HEK293 (cell line): ENCODE results near the gene KBTBD8.

Experiments used
- CTCF ChIA-PET: fragments of 350-600 bp; formaldehyde crosslinking; extraction: SDS; loops from one replicate; lab custom pipeline; 2021; ENCODE audit warnings: antibody characterized with exemption; lab: Yijun Ruan, JAX
- POLR2A ChIA-PET: fragments of 300-600 bp; formaldehyde crosslinking; extraction: SDS; loops from one replicate; lab custom pipeline; 2020; ENCODE audit warnings: antibody characterized with exemption, inconsistent platforms; lab: Yijun Ruan, JAX
- H3K27ac ChIP-seq: fragments of 200-500 bp; sonication (Bioruptor generic); 2 replicates; pipeline ENCODE4 v1.5.1; 2014; ENCODE audit warnings: low read depth, low read length, control low read depth, inconsistent platforms; ENCODE audit errors: extremely low read depth
- H3K36me3 ChIP-seq, 2 experiments: fragments of 200-500 bp in 1 of 2; sonication (Bioruptor generic) in 1 of 2; 1 replicate in 1 of 2; 2 replicates in 1 of 2; pipeline ENCODE4 v1.5.1; 2014 to 2017; ENCODE audit warnings: inconsistent platforms in 2 of 2, low read length in 2 of 2; ENCODE audit not compliant: control insufficient read depth in 2 of 2, insufficient read depth in 1 of 2
- H3K4me1 ChIP-seq: fragments of 200-500 bp; sonication (Bioruptor generic); 2 replicates; pipeline ENCODE4 v1.5.1; 2014; ENCODE audit warnings: mild to moderate bottlenecking, low read length, inconsistent platforms; ENCODE audit not compliant: control insufficient read depth, insufficient read depth
- H3K4me3 ChIP-seq: 2 replicates; pipeline ENCODE4 v1.5.1; 2011; ENCODE audit warnings: low read depth, mild to moderate bottlenecking, control low read depth, low read length, moderate library complexity
- H3K9me3 ChIP-seq: fragments of 200-500 bp; sonication (Bioruptor generic); 2 replicates; pipeline ENCODE4 v1.5.1; 2014; ENCODE audit warnings: low read depth, low read length, inconsistent platforms; ENCODE audit not compliant: control insufficient read depth, insufficient read depth
- GLI2 ChIP-seq: fragments of 450-650 bp; formaldehyde crosslinking; IDR thresholded peaks from 2 replicates; pipeline ENCODE4; 2017; ENCODE audit warnings: missing biosample characterization, missing genetic modification characterization, low read depth, borderline replicate concordance
- GLIS1 ChIP-seq: fragments of 450-650 bp; formaldehyde crosslinking; IDR thresholded peaks from 2 replicates; pipeline ENCODE4 v1.5.1; 2016; ENCODE audit warnings: missing biosample characterization, missing genetic modification characterization
- PRDM1 ChIP-seq: fragments of 450-650 bp; formaldehyde crosslinking; IDR thresholded peaks from 2 replicates; pipeline ENCODE4; 2016; ENCODE audit warnings: missing biosample characterization, missing genetic modification characterization
- REPIN1 ChIP-seq: fragments of 450-650 bp; formaldehyde crosslinking; IDR thresholded peaks from 2 replicates; pipeline ENCODE4 v1.5.1; 2017; ENCODE audit warnings: missing biosample characterization, missing genetic modification characterization, low read depth
- SP7 ChIP-seq: fragments of 450-650 bp; formaldehyde crosslinking; IDR thresholded peaks from 2 replicates; pipeline ENCODE4 v1.5.1; 2016; ENCODE audit warnings: missing biosample characterization, missing genetic modification characterization
- ZNF114 ChIP-seq: fragments of 450-650 bp; formaldehyde crosslinking; IDR thresholded peaks from 2 replicates; pipeline ENCODE4 v1.5.0; 2017; ENCODE audit warnings: missing biosample characterization, missing genetic modification characterization
- ZNF184 ChIP-seq: fragments of 450-650 bp; IDR thresholded peaks from 2 replicates; pipeline ENCODE4 v1.5.1; 2018; ENCODE audit warnings: missing biosample characterization, mild to moderate bottlenecking, missing genetic modification characterization
- ZNF2 ChIP-seq: fragments of 450-650 bp; formaldehyde crosslinking; IDR thresholded peaks from 2 replicates; pipeline ENCODE4 v1.5.1; 2016; ENCODE audit warnings: missing biosample characterization, missing genetic modification characterization
- ZNF311 ChIP-seq: fragments of 450-650 bp; formaldehyde crosslinking; IDR thresholded peaks from 2 replicates; pipeline ENCODE4 v1.5.1; 2017; ENCODE audit warnings: missing biosample characterization, missing genetic modification characterization, borderline replicate concordance
- ZNF548 ChIP-seq: fragments of 450-650 bp; formaldehyde crosslinking; IDR thresholded peaks from 2 replicates; pipeline ENCODE4 v1.5.1; 2016; ENCODE audit warnings: missing biosample characterization, missing genetic modification characterization
- ZNF776 ChIP-seq: fragments of 450-650 bp; formaldehyde crosslinking; IDR thresholded peaks from 2 replicates; pipeline ENCODE4 v1.5.0; 2017; ENCODE audit warnings: missing biosample characterization, missing genetic modification characterization, borderline replicate concordance
- ZNF785 ChIP-seq: fragments of 450-650 bp; formaldehyde crosslinking; IDR thresholded peaks from 2 replicates; pipeline ENCODE4 v1.5.1; 2016; ENCODE audit warnings: missing biosample characterization, missing genetic modification characterization
- ZNF837 ChIP-seq: fragments of 450-650 bp; formaldehyde crosslinking; IDR thresholded peaks from 2 replicates; pipeline ENCODE4 v1.5.1; 2016; ENCODE audit warnings: missing biosample characterization, missing genetic modification characterization
- TF ChIP-seq, protein P1 (sequence below): fragments of 450-650 bp; formaldehyde crosslinking; IDR thresholded peaks from 2 replicates; pipeline ENCODE4 v1.5.1; 2016; ENCODE audit warnings: missing biosample characterization, missing genetic modification characterization
- TF ChIP-seq, protein P2 (sequence below): fragments of 450-650 bp; formaldehyde crosslinking; IDR thresholded peaks from 2 replicates; pipeline ENCODE4 v1.5.1; 2016; ENCODE audit warnings: missing biosample characterization, missing genetic modification characterization
- TF ChIP-seq, protein P3 (sequence below): fragments of 450-650 bp; formaldehyde crosslinking; IDR thresholded peaks from 2 replicates; pipeline ENCODE4 v1.5.1; 2017; ENCODE audit warnings: missing biosample characterization, missing genetic modification characterization
- TF ChIP-seq, protein P4 (sequence below): fragments of 450-650 bp; formaldehyde crosslinking; IDR thresholded peaks from 2 replicates; pipeline ENCODE4 v1.5.1; 2017; ENCODE audit warnings: missing biosample characterization, mild to moderate bottlenecking, missing genetic modification characterization, moderate library complexity
- TF ChIP-seq, protein P5 (sequence below): fragments of 450-650 bp; formaldehyde crosslinking; IDR thresholded peaks from 2 replicates; pipeline ENCODE4 v1.5.1; 2016; ENCODE audit warnings: missing biosample characterization, missing genetic modification characterization
- TF ChIP-seq, protein P6 (sequence below): fragments of 450-650 bp; IDR thresholded peaks from 2 replicates; pipeline ENCODE4 v1.5.1; 2018; ENCODE audit warnings: missing biosample characterization, missing genetic modification characterization
- TF ChIP-seq, protein P7 (sequence below): fragments of 450-650 bp; formaldehyde crosslinking; IDR thresholded peaks from 2 replicates; pipeline ENCODE4 v1.5.1; 2016; ENCODE audit warnings: missing biosample characterization, missing genetic modification characterization
- TF ChIP-seq, protein P8 (sequence below): fragments of 450-650 bp; formaldehyde crosslinking; IDR thresholded peaks from 2 replicates; pipeline ENCODE4 v1.5.1; 2017; ENCODE audit warnings: missing biosample characterization, missing genetic modification characterization

The KBTBD8 gene

DNA sequence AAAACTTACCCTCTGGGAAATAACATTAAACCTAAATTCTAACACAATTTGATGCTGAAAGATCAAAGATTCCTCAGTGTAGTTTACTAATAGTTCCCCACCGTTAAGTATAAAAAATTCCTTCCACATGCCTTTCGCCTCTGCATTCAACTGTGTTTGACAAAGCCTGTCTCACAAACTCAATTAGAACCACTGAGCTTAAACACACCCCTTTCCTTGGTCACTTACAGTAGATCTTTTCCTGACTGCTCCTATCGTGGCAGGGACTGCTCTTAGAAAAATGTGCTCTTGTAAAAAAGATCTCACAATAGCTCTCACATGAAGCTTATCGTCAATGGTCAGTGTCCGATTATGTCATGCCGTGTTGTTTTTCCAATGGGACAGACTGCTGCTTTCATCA, 8.9 kb upstream of the KBTBD8 start:
- Histone ChIP-seq H3K4me3 (no peak overlapping the region), H3K27ac (no peak overlapping the region), H3K9me3 (no peaks in the 10 kb centered on the region), H3K36me3 (no peaks in the 10 kb centered on the region), H3K4me1 (no peaks in the 10 kb centered on the region)
- TF ChIP-seq ZNF311 (tag by site-specific recombination) = no peak
- TF ChIP-seq ZNF548 = no peak
- TF ChIP-seq PRDM1 (tag by site-specific recombination) = no peak
- no peak for TF ChIP-seq ZNF776
- no peak for TF ChIP-seq REPIN1
- TF ChIP-seq, protein P1, sequence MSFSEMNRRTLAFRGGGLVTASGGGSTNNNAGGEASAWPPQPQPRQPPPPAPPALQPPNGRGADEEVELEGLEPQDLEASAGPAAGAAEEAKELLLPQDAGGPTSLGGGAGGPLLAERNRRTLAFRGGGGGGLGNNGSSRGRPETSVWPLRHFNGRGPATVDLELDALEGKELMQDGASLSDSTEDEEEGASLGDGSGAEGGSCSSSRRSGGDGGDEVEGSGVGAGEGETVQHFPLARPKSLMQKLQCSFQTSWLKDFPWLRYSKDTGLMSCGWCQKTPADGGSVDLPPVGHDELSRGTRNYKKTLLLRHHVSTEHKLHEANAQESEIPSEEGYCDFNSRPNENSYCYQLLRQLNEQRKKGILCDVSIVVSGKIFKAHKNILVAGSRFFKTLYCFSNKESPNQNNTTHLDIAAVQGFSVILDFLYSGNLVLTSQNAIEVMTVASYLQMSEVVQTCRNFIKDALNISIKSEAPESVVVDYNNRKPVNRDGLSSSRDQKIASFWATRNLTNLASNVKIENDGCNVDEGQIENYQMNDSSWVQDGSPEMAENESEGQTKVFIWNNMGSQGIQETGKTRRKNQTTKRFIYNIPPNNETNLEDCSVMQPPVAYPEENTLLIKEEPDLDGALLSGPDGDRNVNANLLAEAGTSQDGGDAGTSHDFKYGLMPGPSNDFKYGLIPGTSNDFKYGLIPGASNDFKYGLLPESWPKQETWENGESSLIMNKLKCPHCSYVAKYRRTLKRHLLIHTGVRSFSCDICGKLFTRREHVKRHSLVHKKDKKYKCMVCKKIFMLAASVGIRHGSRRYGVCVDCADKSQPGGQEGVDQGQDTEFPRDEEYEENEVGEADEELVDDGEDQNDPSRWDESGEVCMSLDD (tag by site-specific recombination) = no peak
- TF ChIP-seq, protein P2, sequence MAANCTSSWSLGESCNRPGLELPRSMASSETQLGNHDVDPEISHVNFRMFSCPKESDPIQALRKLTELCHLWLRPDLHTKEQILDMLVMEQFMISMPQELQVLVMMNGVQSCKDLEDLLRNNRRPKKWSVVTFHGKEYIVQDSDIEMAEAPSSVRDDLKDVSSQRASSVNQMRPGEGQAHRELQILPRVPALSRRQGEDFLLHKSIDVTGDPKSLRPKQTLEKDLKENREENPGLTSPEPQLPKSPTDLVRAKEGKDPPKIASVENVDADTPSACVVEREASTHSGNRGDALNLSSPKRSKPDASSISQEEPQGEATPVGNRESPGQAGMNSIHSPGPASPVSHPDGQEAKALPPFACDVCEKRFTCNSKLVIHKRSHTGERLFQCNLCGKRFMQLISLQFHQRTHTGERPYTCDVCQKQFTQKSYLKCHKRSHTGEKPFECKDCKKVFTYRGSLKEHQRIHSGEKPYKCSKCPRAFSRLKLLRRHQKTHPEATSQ (tag by site-specific recombination) = no peak
- TF ChIP-seq, protein P3, sequence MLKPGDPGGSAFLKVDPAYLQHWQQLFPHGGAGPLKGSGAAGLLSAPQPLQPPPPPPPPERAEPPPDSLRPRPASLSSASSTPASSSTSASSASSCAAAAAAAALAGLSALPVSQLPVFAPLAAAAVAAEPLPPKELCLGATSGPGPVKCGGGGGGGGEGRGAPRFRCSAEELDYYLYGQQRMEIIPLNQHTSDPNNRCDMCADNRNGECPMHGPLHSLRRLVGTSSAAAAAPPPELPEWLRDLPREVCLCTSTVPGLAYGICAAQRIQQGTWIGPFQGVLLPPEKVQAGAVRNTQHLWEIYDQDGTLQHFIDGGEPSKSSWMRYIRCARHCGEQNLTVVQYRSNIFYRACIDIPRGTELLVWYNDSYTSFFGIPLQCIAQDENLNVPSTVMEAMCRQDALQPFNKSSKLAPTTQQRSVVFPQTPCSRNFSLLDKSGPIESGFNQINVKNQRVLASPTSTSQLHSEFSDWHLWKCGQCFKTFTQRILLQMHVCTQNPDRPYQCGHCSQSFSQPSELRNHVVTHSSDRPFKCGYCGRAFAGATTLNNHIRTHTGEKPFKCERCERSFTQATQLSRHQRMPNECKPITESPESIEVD (tag by site-specific recombination) = no peak
- no peak for TF ChIP-seq ZNF785 (tag by site-specific recombination)
- TF ChIP-seq, protein P4, sequence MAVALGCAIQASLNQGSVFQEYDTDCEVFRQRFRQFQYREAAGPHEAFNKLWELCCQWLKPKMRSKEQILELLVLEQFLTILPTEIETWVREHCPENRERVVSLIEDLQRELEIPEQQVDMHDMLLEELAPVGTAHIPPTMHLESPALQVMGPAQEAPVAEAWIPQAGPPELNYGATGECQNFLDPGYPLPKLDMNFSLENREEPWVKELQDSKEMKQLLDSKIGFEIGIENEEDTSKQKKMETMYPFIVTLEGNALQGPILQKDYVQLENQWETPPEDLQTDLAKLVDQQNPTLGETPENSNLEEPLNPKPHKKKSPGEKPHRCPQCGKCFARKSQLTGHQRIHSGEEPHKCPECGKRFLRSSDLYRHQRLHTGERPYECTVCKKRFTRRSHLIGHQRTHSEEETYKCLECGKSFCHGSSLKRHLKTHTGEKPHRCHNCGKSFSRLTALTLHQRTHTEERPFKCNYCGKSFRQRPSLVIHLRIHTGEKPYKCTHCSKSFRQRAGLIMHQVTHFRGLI (tag by site-specific recombination) = no peak
- TF ChIP-seq GLI2 = no peak
- ChIA-PET POLR2A (no interaction called here), CTCF (interaction anchor here (0.6 to 1.2 kb wide), 3 partner anchors 15 to 629 kb away, joined by 3 to 4 read pairs (median 3); no protein-coding TSS in a partner anchor)

DNA sequence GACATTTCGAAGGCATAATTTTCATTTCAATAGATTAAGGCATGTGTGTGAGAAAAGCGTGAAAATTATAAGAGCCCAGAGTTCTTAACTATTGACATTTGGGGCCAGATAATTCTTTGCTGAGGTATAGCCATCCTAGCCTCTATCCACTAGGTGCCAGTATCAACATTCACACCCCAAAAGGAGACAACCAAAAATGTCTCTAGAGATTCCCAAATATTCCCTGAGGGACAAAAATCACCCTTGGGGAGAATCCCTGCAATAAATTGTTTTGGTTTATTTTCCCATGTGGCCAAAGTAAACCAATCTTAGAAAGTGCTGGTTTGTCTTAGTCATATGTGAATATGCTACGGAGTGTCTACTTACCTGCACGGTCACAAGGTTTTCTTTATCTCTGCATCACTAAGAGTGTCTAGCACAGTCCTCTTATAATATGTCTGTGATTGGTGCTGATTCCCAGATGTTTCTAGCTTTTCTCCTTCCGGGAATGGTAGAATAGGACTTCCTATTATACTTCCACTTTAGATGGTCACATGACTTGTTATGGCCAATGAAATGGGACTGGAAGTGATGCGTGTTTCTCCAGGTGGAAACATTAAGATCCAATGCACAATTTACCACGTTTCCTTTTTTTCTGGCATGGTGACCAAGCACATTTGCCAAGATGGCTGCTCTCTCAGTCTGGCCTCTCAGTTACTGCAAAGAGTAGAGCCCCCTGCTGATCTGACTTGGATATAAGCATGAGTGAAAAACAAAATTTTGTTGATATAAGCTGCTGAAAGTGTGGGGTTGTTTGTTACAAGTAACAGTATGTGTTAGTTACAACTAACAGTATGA, 8.0 kb upstream of the KBTBD8 start:
- no peak overlapping the region for H3K4me3 ChIP-seq
- no peaks in the 10 kb centered on the region for H3K9me3 ChIP-seq
- H3K36me3 ChIP-seq = no peaks in the 10 kb centered on the region
- H3K27ac ChIP-seq = no peak overlapping the region
- no peaks in the 10 kb centered on the region for H3K4me1 ChIP-seq
- no peak for TF ChIP-seq GLIS1
- no peak for TF ChIP-seq SP7 (tag by site-specific recombination)
- TF ChIP-seq, protein P5, sequence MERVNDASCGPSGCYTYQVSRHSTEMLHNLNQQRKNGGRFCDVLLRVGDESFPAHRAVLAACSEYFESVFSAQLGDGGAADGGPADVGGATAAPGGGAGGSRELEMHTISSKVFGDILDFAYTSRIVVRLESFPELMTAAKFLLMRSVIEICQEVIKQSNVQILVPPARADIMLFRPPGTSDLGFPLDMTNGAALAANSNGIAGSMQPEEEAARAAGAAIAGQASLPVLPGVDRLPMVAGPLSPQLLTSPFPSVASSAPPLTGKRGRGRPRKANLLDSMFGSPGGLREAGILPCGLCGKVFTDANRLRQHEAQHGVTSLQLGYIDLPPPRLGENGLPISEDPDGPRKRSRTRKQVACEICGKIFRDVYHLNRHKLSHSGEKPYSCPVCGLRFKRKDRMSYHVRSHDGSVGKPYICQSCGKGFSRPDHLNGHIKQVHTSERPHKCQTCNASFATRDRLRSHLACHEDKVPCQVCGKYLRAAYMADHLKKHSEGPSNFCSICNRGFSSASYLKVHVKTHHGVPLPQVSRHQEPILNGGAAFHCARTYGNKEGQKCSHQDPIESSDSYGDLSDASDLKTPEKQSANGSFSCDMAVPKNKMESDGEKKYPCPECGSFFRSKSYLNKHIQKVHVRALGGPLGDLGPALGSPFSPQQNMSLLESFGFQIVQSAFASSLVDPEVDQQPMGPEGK = no peak
- TF ChIP-seq ZNF114 (tag by site-specific recombination) = no peak
- TF ChIP-seq ZNF184 (tag by site-specific recombination) = no peak
- no peak for TF ChIP-seq ZNF837 (tag by site-specific recombination)
- TF ChIP-seq, protein P6, sequence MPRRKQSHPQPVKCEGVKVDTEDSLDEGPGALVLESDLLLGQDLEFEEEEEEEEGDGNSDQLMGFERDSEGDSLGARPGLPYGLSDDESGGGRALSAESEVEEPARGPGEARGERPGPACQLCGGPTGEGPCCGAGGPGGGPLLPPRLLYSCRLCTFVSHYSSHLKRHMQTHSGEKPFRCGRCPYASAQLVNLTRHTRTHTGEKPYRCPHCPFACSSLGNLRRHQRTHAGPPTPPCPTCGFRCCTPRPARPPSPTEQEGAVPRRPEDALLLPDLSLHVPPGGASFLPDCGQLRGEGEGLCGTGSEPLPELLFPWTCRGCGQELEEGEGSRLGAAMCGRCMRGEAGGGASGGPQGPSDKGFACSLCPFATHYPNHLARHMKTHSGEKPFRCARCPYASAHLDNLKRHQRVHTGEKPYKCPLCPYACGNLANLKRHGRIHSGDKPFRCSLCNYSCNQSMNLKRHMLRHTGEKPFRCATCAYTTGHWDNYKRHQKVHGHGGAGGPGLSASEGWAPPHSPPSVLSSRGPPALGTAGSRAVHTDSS (tag by site-specific recombination) = no peak
- TF ChIP-seq, protein P7, sequence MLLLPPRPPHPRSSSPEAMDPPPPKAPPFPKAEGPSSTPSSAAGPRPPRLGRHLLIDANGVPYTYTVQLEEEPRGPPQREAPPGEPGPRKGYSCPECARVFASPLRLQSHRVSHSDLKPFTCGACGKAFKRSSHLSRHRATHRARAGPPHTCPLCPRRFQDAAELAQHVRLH = no peak
- TF ChIP-seq, protein P8, sequence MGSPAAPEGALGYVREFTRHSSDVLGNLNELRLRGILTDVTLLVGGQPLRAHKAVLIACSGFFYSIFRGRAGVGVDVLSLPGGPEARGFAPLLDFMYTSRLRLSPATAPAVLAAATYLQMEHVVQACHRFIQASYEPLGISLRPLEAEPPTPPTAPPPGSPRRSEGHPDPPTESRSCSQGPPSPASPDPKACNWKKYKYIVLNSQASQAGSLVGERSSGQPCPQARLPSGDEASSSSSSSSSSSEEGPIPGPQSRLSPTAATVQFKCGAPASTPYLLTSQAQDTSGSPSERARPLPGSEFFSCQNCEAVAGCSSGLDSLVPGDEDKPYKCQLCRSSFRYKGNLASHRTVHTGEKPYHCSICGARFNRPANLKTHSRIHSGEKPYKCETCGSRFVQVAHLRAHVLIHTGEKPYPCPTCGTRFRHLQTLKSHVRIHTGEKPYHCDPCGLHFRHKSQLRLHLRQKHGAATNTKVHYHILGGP (tag by site-specific recombination) = no peak
- no peak for TF ChIP-seq ZNF2 (tag by site-specific recombination)
- CTCF ChIA-PET = interaction anchor here (0.5 to 1.2 kb wide), 7 partner anchors 16 to 267 kb away, joined by 3 to 4 read pairs (median 3); no protein-coding TSS in a partner anchor
- POLR2A ChIA-PET = no interaction called here
